GM12801 (cell line): ENCODE results near the gene TWF1.

Experiments used
- CTCF ChIP-seq: IDR thresholded peaks from one replicate; pipeline ENCODE4 v1.5.1; 2011; ENCODE audit warnings: control low read depth; ENCODE audit not compliant: insufficient read length; ENCODE audit errors: extremely low read depth

The TWF1 gene

GRCh38 chr12:43836475-43836989, 30.4 kb upstream of the TWF1 start:
- TF ChIP-seq CTCF = no peak

GRCh38 chr12:43835656-43836474, 29.7 kb upstream of the TWF1 start, which contains the start of gene TMEM117:
TMEM117 (plus strand) TSS chr12:43836081.
- no peak for TF ChIP-seq CTCF

GRCh38 chr12:43835264-43835655, 29.1 kb upstream of the TWF1 start:
- no peak for TF ChIP-seq CTCF

GRCh38 chr12:43832463-43833168, 26.5 kb upstream of the TWF1 start:
- TF ChIP-seq CTCF = no peak

DNA sequence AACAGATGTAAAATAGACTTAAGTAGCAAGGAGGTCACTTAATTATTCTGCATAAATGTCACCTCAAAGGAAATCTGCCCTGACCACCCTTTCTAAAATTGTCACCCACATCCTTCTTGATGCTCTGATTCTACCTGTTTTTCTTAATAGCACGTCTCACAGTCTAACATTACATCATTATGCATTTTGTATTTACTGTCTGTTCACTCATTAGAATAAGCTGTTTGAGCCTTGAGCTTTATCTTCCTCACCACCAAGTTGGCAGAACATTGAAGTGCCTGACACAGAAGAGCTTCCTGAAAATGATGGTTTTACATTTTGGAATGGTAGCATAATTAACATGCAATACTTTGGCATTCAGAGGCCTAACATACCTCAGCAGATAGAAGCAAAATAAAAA, 21.0 kb upstream of the TWF1 start:
- no peak for TF ChIP-seq CTCF

- no peak for TF ChIP-seq CTCF
Observed at GRCh38 chr12:43826681-43827080, 20.6 kb upstream of the TWF1 start.

GRCh38 chr12:43824207-43824775, 18.2 kb upstream of the TWF1 start:
- TF ChIP-seq CTCF = no peak
